CD4-positive, alpha-beta T cell treated with Interferon gamma for 1 hour (primary cell): ENCODE measurements around the gene SPDYE11.
"Not testable (repeated sequence)": the region's sequence is repeated elsewhere in the genome, so short reads cannot be mapped to it uniquely, and the experiment has no call there.

Experiments
- DNase-seq: peaks from one replicate; pipeline ENCODE4 v3.0.0-alpha.2; 2020

The SPDYE11 gene, protein sequence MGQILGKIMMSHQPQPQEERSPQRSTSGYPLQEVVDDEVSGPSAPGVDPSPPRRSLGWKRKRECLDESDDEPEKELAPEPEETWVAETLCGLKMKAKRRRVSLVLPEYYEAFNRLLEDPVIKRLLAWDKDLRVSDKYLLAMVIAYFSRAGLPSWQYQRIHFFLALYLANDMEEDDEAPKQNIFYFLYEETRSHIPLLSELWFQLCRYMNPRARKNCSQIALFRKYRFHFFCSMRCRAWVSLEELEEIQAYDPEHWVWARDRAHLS

GRCh38 chr7:73057811-73058210 lies at the start of gene SPDYE11:
Gene SPDYE11, minus strand, starts transcription at chr7:73057911. Its CDS starts 1,800 bp downstream, at chr7:73056111.
- DNase-seq, result not testable (repeated sequence)

GRCh38 chr7:73085938-73086337 lies 28.2 kb upstream of the SPDYE11 start, which contains the start of gene SPDYE9:
Gene SPDYE9, minus strand, starts transcription at chr7:73086038. Its CDS starts 1,800 bp downstream, at chr7:73084238.
- DNase-seq, result not testable (repeated sequence)

- DNase-seq, result not testable (repeated sequence)
Observed at GRCh38 chr7:73029666-73030065, 28.0 kb downstream of the SPDYE11 start, which contains the start of gene SPDYE8. Gene SPDYE8, minus strand, starts transcription at chr7:73029766. Its CDS starts 1,800 bp downstream, at chr7:73027966.

DNA sequence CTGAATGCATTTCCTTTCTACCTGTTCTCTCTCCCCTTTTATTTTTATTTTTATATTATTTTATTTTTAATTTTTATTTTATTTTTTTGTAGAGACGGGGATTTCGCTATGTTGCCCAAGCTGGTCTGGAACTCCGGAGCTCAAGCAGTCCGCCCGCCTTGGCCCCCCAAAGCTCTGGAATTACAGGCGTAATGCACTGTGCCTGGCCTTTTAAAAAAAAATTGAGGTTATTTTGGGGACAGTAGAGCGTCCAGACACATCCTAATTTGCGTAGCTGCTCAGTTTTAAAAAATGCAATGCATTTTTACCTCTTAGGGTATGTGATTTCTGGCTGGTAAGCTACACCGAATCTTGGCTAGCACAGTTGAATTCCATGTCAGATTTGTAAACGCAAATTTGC lies 51.2 kb downstream of the SPDYE11 start:
- DNase-seq, result not testable (repeated sequence)

GRCh38 chr7:73005693-73006447 lies 51.8 kb downstream of the SPDYE11 start:
- DNase-seq, result peak; percentile 89

- peak; percentile 68 for DNase-seq
Observed at GRCh38 chr7:73005356-73005692, 52.4 kb downstream of the SPDYE11 start.

DNA sequence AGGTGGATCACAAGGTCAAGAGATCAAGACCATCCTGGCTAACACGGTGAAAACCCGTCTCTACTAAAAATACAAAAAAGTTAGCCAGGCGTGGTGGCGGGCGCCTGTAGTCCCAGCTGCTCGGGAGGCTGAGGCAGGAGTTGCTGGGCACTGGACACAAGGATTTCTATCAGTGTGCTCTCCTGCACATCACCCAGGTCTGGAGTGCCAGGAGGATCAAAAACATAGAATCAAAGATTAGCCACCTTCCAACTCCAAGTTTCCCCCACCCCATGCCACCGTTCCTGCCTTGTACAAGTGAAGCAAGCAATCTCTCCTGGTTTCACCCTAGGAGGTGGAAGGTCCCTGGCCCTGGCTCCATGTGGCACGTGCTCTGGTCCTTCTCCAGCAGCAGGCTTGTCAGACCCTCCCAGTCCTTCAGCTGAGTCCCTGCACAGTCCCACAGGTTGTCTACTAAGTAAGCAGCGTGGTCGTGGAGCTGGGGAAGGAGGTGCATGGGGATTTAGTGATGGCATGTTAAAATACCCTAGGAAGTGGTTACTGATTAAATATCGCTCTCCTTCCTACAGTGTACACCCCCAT lies 59.7 kb downstream of the SPDYE11 start:
- not testable (repeated sequence) for DNase-seq
